ENCODE results near the gene SUGCT.

SUGCT gene

DNA sequence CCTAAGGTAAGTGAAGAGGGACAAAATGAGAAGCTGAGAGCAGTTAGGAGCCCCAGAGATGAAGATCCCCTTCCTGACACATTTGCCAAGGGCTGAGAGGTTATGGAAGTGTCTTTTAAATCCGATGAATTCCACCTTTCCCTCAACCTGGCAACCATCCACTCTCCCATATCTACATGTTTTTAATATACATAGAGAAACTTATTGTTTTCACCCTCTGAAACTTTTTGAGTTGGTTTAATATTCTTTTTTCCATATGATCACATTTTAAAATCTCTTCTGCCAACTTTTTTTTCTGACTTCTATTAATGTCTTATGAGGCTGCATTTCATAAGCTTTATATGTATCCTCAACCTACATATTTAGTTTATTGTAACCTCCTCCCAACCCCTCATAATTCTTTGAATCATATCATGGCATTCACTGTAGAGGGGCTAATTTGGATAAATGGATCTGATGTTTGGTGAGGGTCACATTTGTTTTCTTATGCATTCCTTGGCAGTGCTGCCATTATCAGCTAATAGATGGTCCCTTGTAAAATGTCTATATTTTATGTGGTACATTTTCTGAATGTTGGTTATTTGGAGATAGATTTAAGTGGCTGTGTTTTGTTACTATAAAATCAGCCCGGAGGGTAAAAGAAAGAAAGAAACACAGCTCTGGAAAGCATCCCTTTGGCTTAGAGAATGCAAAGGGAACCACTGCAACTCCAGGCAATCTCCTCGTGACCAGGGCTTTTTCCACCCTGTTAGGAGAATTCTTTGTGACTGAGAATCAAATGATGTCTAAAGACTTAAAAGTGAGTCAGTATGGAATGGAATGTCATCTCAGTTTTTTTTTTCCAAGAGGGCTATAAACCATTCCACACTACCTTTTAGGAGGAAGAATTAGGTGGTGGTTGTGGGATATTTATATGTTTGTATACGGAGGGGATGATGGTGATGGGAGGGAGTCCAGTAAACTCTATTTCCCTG is 334.4 kb downstream of the SUGCT start:
- H3K27ac ChIP-seq = no peak overlapping the region

DNA sequence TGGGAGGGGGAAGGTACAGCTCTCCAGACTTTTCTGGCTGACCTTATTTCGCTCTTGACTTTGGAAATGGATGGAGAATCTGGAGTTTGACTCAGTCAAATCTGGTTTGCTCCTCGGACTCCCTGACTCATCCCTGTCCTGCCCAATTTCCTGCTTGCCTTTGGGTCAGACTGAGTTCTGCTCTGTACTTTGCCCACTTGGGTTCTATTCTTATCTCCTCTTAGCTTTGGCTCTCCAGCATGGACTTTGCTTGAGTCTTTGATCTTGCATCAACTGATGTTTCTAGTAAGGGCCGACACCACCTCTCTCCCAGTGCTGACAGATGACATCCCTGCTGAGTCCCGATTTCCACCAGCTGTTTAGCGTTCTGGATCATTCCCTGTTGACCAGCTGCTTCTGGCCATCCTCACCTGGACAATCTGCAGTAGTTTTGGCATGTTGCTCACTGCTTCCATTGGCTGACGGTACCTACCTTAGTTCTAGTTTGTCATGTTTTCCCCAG is 335.3 kb downstream of the SUGCT start:
- H3K27ac ChIP-seq = no peak overlapping the region
- TF ChIP-seq, protein P1, sequence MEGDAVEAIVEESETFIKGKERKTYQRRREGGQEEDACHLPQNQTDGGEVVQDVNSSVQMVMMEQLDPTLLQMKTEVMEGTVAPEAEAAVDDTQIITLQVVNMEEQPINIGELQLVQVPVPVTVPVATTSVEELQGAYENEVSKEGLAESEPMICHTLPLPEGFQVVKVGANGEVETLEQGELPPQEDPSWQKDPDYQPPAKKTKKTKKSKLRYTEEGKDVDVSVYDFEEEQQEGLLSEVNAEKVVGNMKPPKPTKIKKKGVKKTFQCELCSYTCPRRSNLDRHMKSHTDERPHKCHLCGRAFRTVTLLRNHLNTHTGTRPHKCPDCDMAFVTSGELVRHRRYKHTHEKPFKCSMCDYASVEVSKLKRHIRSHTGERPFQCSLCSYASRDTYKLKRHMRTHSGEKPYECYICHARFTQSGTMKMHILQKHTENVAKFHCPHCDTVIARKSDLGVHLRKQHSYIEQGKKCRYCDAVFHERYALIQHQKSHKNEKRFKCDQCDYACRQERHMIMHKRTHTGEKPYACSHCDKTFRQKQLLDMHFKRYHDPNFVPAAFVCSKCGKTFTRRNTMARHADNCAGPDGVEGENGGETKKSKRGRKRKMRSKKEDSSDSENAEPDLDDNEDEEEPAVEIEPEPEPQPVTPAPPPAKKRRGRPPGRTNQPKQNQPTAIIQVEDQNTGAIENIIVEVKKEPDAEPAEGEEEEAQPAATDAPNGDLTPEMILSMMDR (conservative IDR thresholded peaks at IDR 0.05) = no peak

More for the DNA sequence above, 334.4 kb downstream of the SUGCT start:
- TF ChIP-seq, protein P1 (conservative IDR thresholded peaks at IDR 0.05) = no peak

DNA sequence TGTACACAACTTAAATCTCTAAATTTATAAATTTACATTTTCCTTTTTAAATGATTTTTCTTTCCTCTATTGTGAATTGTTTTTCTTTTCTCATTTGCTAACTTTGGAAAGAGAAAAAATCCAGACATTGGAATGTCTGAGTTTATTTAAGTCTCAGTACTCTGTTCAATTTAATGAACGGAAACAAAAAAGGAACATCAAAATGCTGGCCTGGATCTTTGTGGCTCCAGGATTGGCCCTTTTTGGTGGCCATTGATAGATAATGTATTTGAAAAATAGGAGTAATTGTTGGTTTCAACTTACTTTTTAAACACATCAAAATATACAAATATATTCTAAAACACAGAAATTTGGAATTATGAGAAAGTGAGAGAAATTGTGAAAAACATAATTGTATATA is 336.0 kb downstream of the SUGCT start:
- H3K27ac ChIP-seq = no peak overlapping the region

DNA sequence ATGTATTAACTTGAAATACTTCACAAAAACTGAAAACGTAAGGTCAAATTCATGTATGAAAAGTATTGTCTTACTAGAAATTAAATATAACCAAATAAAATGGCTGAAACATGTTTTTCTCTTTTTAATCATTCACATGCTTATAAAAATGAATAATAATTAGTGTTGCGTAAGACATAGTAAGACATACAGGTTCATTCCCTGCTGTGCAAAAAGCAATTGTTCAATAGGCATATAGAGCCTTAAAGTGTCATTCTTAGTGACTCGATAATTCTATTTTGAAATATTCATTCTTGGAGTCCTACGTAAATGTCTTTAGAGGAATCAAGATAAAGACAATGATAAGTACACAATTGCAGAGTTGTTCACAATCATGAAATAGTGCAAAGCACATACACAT is 337.1 kb downstream of the SUGCT start:
- TF ChIP-seq, protein P1 (conservative IDR thresholded peaks at IDR 0.05) = no peak
- H3K27ac ChIP-seq = no peak overlapping the region

More for the DNA sequence above, 336.0 kb downstream of the SUGCT start:
- TF ChIP-seq, protein P1 (conservative IDR thresholded peaks at IDR 0.05) = no peak

DNA sequence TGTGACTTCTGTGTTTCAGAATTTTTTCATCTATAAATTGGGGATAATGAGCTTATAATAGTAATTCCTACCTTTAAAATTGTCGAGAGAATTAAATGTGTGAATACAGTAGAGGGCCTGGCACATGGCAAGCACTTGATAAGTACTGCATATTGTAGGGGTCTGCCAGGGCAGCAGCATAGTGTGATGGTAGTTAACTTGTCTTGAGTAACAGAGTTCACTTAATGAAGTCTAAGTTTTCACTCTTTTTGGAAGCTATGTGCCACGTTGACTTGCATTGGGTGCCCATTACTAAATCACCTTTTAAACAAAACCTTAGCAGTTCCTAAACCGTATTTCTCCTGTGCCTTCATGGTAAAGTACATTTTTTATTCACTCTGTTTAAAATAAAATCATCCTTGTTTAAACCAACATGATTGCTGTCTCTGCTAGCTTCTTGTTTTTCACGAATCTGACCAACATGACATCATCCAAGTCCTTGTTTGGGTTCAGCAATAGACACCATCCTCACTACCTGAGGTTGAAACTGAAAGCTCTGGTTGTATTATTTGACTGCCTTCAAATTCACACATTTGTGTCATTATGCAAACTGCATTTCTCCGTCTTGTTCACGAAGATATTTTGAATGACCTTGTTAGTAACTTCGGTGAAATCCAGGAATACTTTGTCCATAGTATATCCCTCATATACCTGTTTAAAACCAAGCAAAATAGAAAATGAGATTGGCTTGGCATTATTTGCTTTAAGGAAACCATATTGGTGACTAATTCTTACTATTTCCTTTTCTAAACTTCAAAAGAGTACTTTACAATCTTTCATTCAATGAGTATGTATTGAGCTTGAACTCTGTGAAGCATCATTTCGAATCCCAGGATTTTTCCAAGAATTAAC is 340.2 kb downstream of the SUGCT start:
- TF ChIP-seq, protein P1 (conservative IDR thresholded peaks at IDR 0.05) = no peak
- H3K27ac ChIP-seq = no peak overlapping the region

DNA sequence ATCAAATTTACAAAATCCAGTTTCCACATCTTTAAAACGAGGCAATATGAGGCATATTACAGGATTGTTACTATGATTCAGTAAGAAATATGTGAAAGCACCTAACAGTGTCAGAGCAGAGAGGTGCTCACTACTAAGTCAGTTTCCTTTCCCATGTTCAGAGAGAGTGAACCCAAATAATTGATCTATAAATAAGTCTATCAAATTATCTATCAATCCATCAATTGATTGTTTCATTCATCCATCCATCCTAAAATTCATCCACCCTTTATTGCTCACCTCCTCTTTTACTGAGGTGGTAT is 340.8 kb downstream of the SUGCT start:
- TF ChIP-seq, protein P1 (conservative IDR thresholded peaks at IDR 0.05) = no peak
- H3K27ac ChIP-seq = no peak overlapping the region

DNA sequence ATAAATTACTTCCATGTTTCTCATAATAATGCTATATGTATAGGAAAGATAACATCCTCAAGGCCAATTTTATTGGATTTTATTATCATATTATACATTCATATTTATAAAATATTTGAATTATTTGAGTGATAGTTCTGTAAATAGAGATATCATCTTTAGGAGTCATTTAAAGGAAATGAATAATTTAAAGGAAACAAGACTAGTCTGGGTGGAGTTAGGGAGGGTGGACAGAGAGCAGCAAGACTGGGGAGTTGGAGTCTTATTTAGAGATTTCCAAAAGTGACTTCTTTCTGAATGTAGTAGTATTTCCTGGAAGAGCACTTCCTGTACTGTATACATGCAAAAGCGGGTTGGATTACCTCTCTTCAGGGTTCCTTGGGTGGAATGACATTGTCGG is 342.3 kb downstream of the SUGCT start:
- H3K27ac ChIP-seq = no peak overlapping the region
- TF ChIP-seq, protein P1 (conservative IDR thresholded peaks at IDR 0.05) = no peak
